ENCODE measurements around the gene DLG2.
"Not testable (repeated sequence)": the region's sequence is repeated elsewhere in the genome, so short reads cannot be mapped to it uniquely, and the experiment has no call there.

DLG2 gene

GRCh38 chr11:84372381-84372950 lies 1254.7 kb downstream of the DLG2 start:
- DNase-seq (ENCODE audit: low spot score): no peak

DNA sequence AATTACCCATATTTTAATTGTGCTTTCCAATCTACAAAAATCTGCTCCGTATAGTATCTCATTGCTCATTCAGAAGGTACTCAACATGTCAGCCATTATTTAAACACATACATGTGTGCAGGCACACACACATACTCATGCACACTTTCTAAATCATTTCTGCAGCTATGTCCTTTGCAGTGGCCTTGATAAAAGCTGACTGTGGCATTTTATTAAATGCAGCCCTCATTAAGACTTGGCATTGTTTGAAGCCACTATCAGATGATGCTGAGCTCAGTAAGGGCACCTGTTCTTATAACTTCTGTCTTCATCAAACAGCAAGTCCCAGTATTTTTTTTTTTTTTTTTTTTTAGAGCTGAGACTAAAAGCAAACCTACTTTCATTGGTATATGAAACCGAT lies 1269.1 kb downstream of the DLG2 start:
- DNase-seq (ENCODE audit: low spot score): no peak

DNA sequence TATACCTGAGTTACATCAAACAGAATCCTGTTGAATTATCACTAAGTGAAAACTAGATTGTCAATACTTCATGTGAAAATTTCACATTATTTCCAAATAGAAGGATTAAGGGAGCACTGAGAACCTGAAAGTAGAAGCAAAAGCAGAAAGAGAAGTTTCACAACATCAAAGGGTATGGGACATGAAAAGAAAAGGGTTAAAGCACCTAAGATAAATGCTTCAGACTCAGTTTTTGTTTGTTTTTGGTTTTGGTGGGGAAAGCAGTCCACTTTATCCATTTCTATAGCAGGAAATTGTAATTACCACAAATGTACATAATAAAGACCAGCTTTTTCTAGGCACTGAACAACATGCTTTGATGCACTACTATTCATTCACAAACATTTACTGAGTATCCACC lies 1271.2 kb downstream of the DLG2 start:
- no peak for DNase-seq (ENCODE audit: low spot score)

GRCh38 chr11:84345597-84345996 lies 1281.5 kb downstream of the DLG2 start:
- no peak for DNase-seq (ENCODE audit: low spot score)

- DNase-seq (ENCODE audit: low spot score): no peak
Observed at GRCh38 chr11:84345027-84345426, 1282.1 kb downstream of the DLG2 start.

- DNase-seq (ENCODE audit: low spot score): no peak
Observed at GRCh38 chr11:84339796-84340195, 1287.3 kb downstream of the DLG2 start.

DNA sequence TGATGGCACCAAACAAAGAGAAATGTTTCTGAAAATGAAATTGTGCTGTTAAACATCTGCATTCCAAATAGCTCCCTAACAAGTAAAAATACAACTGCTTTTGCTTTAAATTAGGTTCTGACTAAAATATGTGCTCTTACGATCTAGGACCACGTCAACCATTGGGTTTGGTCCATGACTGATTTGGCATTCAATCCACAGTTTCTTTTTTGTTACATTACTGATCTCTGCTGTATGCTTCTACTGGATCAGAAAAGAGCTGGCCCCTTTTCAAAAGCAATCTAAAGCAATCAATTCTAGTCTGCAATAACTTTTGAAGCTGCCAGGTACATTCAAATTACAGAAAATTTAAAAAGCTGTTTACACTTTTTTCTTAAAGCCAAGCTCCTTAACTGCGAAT lies 1293.9 kb downstream of the DLG2 start:
- no peak for DNase-seq (ENCODE audit: low spot score)

DNA sequence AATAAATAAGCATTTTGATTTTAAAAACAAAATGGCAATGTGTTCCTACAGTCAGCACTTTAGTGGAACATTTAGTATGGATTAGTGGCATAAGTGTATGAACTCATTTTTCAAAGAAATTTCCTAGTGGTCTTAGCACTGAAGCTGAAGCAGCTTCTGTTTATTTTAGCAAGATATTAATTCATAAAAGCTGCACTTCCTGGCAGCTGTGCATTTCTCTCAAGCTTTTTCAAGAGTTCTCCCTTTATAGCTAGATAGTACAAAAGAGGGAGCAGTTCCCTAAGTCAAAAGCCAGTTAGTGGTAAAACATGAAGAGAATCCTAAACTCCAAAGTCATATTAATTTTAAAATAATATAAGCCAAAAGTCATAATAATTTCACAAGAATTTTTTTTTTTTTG lies 1304.9 kb downstream of the DLG2 start:
- no peak for DNase-seq (ENCODE audit: low spot score)

DNA sequence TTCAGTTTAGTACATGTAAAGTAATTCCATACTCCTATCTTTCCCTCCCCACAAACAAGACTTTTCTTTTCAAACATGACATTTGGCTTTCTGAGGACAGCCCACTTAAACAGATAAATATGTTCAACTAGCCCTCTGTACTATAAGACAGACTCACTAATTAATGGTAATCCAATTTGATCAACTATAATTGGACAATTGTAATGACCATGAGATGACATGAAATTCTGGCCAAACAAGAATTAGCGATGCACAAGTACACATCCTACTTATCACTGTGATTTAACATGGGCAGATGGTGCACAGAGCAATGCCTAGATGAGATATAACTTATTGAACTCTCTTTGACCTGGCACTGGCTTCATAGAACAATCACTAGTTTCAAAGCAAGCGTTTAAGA lies 1307.3 kb downstream of the DLG2 start:
- no peak for DNase-seq (ENCODE audit: low spot score)

- DNase-seq (ENCODE audit: low spot score): no peak
Observed at GRCh38 chr11:84316866-84317555, 1310.1 kb downstream of the DLG2 start.

DNA sequence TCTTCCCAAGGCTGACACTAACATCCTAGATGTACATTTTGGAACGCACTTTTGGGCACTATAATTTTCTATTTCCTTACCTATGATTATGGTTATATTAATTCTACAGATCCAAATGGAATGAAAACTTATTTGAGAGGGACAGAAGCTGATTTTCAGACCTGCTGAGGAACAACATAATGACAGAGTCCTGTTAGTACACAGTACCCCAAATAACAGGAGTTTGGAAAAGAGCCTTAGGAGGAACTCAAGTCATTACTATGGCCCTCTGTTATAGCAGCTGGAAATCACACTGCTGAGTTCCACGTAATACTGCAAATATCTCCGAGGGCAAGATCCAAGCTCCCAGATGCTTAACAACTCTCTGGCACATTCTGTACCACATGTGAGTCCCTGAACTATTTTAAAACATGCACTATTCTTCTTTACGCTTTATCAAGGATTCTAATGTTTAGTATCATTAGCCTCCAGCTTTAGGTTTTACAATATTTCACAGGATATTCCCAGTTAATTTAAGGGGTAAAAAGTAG lies 1313.2 kb downstream of the DLG2 start:
- no peak for DNase-seq (ENCODE audit: low spot score)

- DNase-seq (ENCODE audit: low spot score): no peak
Observed at GRCh38 chr11:84310268-84310667, 1316.9 kb downstream of the DLG2 start.

DNA sequence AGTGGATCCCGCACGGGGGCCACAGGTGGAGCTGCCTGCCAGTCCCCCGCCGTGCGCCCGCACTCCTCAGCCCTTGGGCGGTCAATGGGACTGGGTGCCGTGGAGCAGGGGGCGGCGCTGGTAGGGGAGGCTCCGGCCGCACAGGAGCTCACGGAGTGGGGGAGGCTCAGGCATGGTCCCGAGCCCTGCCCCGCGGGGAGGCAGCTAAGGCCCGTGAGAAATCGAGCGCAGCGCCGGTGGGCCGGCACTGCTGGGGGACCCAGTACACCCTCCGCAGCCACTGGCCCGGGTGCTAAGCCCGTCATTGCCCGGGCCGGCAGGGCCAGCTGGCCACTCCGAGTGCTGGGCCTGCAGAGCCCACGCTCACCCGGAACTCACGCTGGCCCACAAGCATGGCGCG lies 1318.7 kb downstream of the DLG2 start:
- DNase-seq (ENCODE audit: low spot score): not testable (repeated sequence)

- DNase-seq (ENCODE audit: low spot score): no peak
Observed at GRCh38 chr11:84300092-84300491, 1327.1 kb downstream of the DLG2 start.

GRCh38 chr11:84297570-84297969 lies 1329.6 kb downstream of the DLG2 start:
- DNase-seq (ENCODE audit: low spot score): no peak

GRCh38 chr11:84295815-84296214 lies 1331.3 kb downstream of the DLG2 start:
- DNase-seq (ENCODE audit: low spot score): no peak

DNA sequence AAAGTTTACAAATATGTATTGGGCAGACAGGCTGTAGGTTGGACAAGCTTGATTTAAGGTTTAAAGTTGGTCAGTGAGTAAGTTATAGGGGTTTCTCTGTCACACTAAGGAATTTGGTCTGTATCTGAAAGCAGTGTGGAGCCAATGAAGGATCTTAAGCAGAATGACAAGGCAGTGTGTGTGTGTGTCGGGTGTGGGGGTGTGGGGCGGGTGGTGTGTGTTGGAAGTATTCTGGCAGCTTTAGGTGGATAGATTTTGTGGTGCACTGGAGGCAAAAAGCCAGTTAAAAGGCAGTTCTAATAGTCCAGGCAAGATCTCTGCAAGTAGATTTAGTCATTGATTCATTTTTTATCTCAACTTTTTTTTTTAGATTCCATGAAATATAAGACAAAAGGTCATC lies 1334.2 kb downstream of the DLG2 start:
- DNase-seq (ENCODE audit: low spot score): no peak

DNA sequence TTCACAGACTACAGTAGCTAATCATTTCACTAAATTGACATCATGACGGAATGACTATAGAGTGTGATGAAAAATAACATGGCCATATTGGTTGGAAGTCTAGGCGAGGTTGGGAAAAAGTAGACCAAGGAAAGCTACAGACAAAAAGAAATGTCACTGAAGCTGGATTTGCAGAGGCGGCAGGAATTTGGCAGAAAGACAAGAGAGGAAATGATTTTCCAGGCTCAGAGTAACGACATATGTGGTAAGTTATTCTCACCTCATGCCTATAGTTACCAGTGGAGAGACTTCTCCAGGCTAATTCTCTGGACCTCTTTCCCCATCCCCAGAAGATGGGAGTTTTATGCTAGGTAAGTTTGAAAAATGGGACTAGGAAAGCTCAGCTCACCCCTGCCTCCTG lies 1335.1 kb downstream of the DLG2 start:
- DNase-seq (ENCODE audit: low spot score): no peak

GRCh38 chr11:84290647-84291046 lies 1336.5 kb downstream of the DLG2 start:
- DNase-seq (ENCODE audit: low spot score): no peak

- peak; percentile 15 for DNase-seq (ENCODE audit: low spot score)
Observed at GRCh38 chr11:84289381-84289906, 1337.7 kb downstream of the DLG2 start.

DNA sequence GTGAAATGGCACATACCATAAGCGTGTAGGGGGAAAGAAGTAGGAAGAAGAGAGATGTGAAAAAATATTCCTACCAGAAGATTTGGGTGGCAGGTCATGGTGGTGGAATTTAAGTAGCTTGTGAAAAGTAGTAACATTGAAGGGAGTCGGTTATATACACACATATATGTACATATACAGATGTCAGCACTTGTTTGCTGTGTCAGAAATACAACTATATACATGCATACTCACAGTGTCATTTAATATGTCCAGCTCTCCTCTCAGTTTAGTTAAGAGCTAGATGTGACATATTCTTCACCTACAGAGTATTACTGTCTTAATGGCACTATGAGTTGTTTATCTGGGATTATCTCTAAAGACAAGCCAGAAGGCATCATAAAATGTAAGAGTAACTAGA lies 1353.6 kb downstream of the DLG2 start:
- DNase-seq (ENCODE audit: low spot score): no peak

- no peak for DNase-seq (ENCODE audit: low spot score)
Observed at GRCh38 chr11:84270466-84270865, 1356.7 kb downstream of the DLG2 start.

DNA sequence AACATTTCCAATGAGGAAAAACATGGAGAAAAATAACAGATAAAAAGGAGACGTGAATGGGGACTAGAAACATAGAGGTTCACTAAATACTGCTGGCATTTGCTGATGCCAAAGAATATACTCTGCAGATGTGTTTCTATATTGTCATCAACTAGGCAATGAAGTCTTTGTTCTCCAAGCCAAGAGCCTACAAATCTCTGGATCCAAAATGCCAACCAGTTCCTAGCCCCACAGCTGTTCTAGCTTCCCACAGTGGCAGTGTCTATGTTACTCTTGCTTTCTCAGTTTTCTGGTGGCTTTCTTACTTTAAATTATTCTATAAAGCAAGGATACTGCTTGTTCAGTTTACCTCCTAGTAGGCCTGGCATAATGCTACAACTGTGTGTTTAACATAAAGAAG lies 1363.1 kb downstream of the DLG2 start:
- DNase-seq (ENCODE audit: low spot score): no peak

GRCh38 chr11:84261707-84262106 lies 1365.4 kb downstream of the DLG2 start:
- no peak for DNase-seq (ENCODE audit: low spot score)
